Gastrocnemius medialis (tissue), 4 donors: ENCODE data around the gene ASAP2.

Experiments used
- CTCF ChIP-seq, 5 experiments: fragments of 450-650 bp in 3 of 5; fragments of 200-600 bp in 2 of 5; sonication (generic) in 2 of 5; IDR thresholded peaks in 4 of 5; conservative IDR thresholded peaks in 1 of 5; 1 replicate in 4 of 5; 2 replicates in 1 of 5; pipeline ENCODE4 v1.5.1; 2016 to 2019; ENCODE audit warnings: antibody characterized with exemption in 5 of 5, mild to moderate bottlenecking in 3 of 5, moderate library complexity in 3 of 5
- POLR2A ChIP-seq, 2 donors: fragments of 450-650 bp; IDR thresholded peaks; one replicate each; pipeline ENCODE4 v1.6.1; 2017; ENCODE audit warnings: antibody characterized with exemption in 2 of 2, mild to moderate bottlenecking in 2 of 2, moderate library complexity in 2 of 2

- TF ChIP-seq CTCF (IDR thresholded peaks at IDR 0.05 in 4 of 5, conservative IDR thresholded peaks at IDR 0.05 in 1 of 5) (no peak), POLR2A (IDR thresholded peaks at IDR 0.05) (no peak)
These were observed 15.8 kb downstream of the ASAP2 start for GRCh38 chr2:9222239-9222892.
